Measurements from ENCODE around the gene PACSIN1.

DNA sequence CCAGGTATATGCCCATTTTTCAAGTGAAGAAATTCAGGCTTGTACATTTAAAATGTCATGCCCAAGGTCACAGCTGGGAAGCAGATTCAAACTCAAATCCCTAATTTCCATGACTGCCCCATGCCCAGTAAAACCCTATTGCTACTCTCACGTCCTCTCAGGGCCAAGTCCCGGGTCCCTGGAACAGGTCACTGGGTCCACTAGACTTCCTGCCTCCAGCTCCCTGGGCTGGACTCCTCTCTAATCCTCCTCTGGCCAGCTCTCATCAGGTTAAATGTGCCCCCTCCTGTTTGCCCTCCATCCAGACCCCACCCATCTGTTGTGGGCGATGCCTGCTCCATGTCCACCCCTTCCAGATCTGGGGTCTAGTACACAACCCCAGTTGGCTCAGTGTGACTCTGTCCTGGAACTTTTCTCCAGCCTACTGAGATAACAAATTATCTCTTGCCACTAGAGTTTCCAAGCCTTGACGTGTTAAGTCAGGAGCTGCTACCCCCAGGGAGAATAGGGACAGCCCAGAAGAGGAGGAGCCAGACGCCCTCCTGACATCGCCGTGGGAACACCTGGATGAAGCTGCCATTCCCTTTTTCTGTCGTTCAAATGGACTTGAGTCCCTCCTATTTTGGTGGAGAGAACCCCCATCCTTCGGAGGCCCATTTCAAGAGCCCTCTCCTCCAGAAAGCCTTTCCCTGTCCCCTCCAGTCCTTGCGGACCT lies 93.9 kb downstream of the PACSIN1 start:
- TF ChIP-seq CTCF (IDR thresholded peaks at IDR 0.05) (no peak), POLR2A (IDR thresholded peaks at IDR 0.05) (no peak)
